K562 (cell line): ENCODE measurements around the gene PTK6. TPM values are rescaled to one million over a fixed set of nuclear protein-coding genes. Genes with fewer than 3 reads are reported as not detected.
A peak's percentile ranks its signal among the peaks of the same experiment; 100 is the strongest.

Experiments used
- CCNT2 ChIP-seq: IDR thresholded peaks from 2 replicates; pipeline ENCODE4 v1.6.1; 2011; ENCODE audit warnings: borderline replicate concordance, low read depth, mild to moderate bottlenecking, moderate library complexity, mixed read lengths, low read length; ENCODE audit not compliant: insufficient read length; ENCODE audit errors: extremely low read depth
- ETS2 ChIP-seq: IDR thresholded peaks from 2 replicates; pipeline ENCODE4 v1.6.1; 2016; ENCODE audit warnings: borderline replicate concordance, missing genetic modification characterization, mild to moderate bottlenecking, moderate library complexity, missing compliant biosample characterization; ENCODE audit not compliant: poor library complexity, severe bottlenecking
- GTF2A2 ChIP-seq: IDR thresholded peaks from 2 replicates; pipeline ENCODE4 v1.6.1; 2016; ENCODE audit warnings: mild to moderate bottlenecking, missing genetic modification characterization, missing compliant biosample characterization
- MTA2 ChIP-seq: fragments of 450-650 bp; IDR thresholded peaks from 2 replicates; pipeline ENCODE4 v1.6.1; 2016; ENCODE audit warnings: low read depth
- MTA3 ChIP-seq: fragments of 450-650 bp; formaldehyde crosslinking; IDR thresholded peaks from 2 replicates; pipeline ENCODE4 v1.6.1; 2017; ENCODE audit warnings: mild to moderate bottlenecking, borderline replicate concordance
- PHF8 ChIP-seq: fragments of 200-600 bp; sonication (generic); IDR thresholded peaks from 2 replicates; pipeline ENCODE4 v1.6.1; 2012; ENCODE audit warnings: mixed run types, mild to moderate bottlenecking, inconsistent platforms, low read length, moderate library complexity, borderline replicate concordance
- POLR2AphosphoS5 ChIP-seq: IDR thresholded peaks from 2 replicates; pipeline ENCODE4 v1.6.1; 2011; ENCODE audit warnings: mild to moderate bottlenecking, low read depth, low read length, moderate library complexity; ENCODE audit not compliant: control insufficient read depth, insufficient read depth
- POLR2H ChIP-seq: IDR thresholded peaks from 2 replicates; pipeline ENCODE4 v1.6.1; 2016; ENCODE audit warnings: missing genetic modification characterization, low read depth, mild to moderate bottlenecking, control low read depth, missing compliant biosample characterization, moderate library complexity
- RB1 ChIP-seq: fragments of 450-650 bp; IDR thresholded peaks from 2 replicates; pipeline ENCODE4 v1.6.1; 2017; ENCODE audit warnings: low read depth, mild to moderate bottlenecking
- SRSF9 ChIP-seq: fragments of 200-400 bp; formaldehyde crosslinking; IDR thresholded peaks from 2 replicates; pipeline ENCODE4 v1.6.1; 2017; ENCODE audit warnings: low read depth, low read length, borderline replicate concordance
- TCF7 ChIP-seq: sonication (generic); IDR thresholded peaks from 2 replicates; pipeline ENCODE4 v1.6.1; 2016; ENCODE audit warnings: antibody characterized with exemption, borderline replicate concordance
- ZBED1 ChIP-seq: IDR thresholded peaks from 2 replicates; pipeline ENCODE4 v1.6.1; 2014
- polyA plus RNA-seq, 8 experiments: library from polyadenylated mRNA; depleted of rRNA in 4 of 8; stranded (reverse) in 5 of 8; unstranded in 3 of 8; fragments of >200 nt; fragmentation: Nextera tagmentation in 2 of 8; fragmentation: Illumina TruSeq in 1 of 8; extraction: Ambion mirVana in 2 of 8; extraction: Trizol in 1 of 8; gene quantifications; 2 replicates each; pipeline versions ENCODE4 v1.2.1 to v1.2.3, GENCODE V29; 2011 to 2014; ENCODE audit warnings: inconsistent platforms in 1 of 8, missing spikeins in 1 of 8
- total RNA-seq, 7 experiments: library from RNA; depleted of rRNA in 6 of 7; stranded (reverse); fragments of >200 nt in 6 of 7; fragmentation: Illumina TruSeq in 2 of 7; extraction: Trizol in 2 of 7; gene quantifications; 2 replicates each; pipeline versions ENCODE4 v1.2.1 to v1.2.3, GENCODE V29; 2011 to 2021; ENCODE audit warnings: low replicate concordance in 1 of 7
- TF ChIP-seq, protein P1 (sequence below): fragments of 450-650 bp; IDR thresholded peaks from 2 replicates; pipeline ENCODE4 v1.6.1; 2017; ENCODE audit warnings: antibody characterized with exemption
- TF ChIP-seq, protein P2 (sequence below): sonication (generic); formaldehyde crosslinking; IDR thresholded peaks from 2 replicates; pipeline ENCODE4 v1.8.1; 2023; ENCODE audit warnings: mild to moderate bottlenecking, missing genetic modification reagents
- TF ChIP-seq, protein P3 (sequence below), 3 experiments: fragments of 200-800 bp in 1 of 3; fragments of 250-450 bp in 1 of 3; fragments of 450-650 bp in 1 of 3; sonication (Bioruptor Pico) in 1 of 3; sonication (Bioruptor generic) in 1 of 3; formaldehyde crosslinking in 1 of 3; IDR thresholded peaks; 2 replicates each; pipeline versions ENCODE4 v1.6.1 to v1.8.0; 2016 to 2022; ENCODE audit warnings: mild to moderate bottlenecking in 2 of 3, missing genetic modification characterization in 2 of 3, missing compliant biosample characterization in 1 of 3, moderate library complexity in 1 of 3

The PTK6 gene
- total and polyA plus RNA-seq, 9 of the 15 experiments (the other 6 are each of a cell fraction or from before 2014, with no cell fraction given): 0.07 TPM; not detected in 8

DNA sequence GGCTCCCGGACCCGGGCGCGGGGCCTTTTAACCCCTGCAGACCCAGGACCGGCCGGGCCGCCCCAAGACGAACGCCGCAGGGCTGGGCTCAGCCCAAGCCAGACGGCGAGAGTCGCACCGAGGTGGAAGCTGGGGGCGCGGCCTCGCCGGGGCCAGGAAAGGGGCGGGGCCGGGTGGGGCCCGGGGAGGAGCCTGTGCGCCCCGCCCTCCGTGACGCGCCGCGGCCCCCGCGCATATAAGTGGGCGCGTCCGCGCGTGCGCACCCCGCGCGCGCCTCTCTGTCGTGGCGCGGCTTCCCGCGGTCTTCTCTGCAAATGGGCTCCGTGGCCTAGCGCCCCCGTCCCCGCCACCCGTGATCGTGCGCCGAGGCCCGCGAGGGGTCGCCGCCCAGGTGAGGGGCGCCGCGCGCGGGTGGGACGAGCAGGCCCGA is 16.7 kb downstream of the PTK6 start, which contains the start of gene PPDPF (continued):
- TF ChIP-seq, protein P1, sequence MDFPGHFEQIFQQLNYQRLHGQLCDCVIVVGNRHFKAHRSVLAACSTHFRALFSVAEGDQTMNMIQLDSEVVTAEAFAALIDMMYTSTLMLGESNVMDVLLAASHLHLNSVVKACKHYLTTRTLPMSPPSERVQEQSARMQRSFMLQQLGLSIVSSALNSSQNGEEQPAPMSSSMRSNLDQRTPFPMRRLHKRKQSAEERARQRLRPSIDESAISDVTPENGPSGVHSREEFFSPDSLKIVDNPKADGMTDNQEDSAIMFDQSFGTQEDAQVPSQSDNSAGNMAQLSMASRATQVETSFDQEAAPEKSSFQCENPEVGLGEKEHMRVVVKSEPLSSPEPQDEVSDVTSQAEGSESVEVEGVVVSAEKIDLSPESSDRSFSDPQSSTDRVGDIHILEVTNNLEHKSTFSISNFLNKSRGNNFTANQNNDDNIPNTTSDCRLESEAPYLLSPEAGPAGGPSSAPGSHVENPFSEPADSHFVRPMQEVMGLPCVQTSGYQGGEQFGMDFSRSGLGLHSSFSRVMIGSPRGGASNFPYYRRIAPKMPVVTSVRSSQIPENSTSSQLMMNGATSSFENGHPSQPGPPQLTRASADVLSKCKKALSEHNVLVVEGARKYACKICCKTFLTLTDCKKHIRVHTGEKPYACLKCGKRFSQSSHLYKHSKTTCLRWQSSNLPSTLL: peak; percentile 97
- TF ChIP-seq RB1: peak; percentile 25; the same call in 1 of the 2 replicates
- peak; percentile 88 for TF ChIP-seq GTF2A2
- TF ChIP-seq CCNT2: peak; percentile 39
- no peak for TF ChIP-seq MTA2
- TF ChIP-seq, protein P2, sequence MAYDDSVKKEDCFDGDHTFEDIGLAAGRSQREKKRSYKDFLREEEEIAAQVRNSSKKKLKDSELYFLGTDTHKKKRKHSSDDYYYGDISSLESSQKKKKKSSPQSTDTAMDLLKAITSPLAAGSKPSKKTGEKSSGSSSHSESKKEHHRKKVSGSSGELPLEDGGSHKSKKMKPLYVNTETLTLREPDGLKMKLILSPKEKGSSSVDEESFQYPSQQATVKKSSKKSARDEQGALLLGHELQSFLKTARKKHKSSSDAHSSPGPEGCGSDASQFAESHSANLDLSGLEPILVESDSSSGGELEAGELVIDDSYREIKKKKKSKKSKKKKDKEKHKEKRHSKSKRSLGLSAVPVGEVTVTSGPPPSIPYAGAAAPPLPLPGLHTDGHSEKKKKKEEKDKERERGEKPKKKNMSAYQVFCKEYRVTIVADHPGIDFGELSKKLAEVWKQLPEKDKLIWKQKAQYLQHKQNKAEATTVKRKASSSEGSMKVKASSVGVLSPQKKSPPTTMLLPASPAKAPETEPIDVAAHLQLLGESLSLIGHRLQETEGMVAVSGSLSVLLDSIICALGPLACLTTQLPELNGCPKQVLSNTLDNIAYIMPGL: 0 out of 2 replicates have a peak, but pooled peaks have one; percentile 50
- peak; percentile 83; the same call in 1 of the 2 replicates for TF ChIP-seq PHF8
- TF ChIP-seq SRSF9: no peak
- peak; percentile 93 for TF ChIP-seq POLR2AphosphoS5
- peak; percentile 96 for TF ChIP-seq MTA3
- TF ChIP-seq, protein P3, sequence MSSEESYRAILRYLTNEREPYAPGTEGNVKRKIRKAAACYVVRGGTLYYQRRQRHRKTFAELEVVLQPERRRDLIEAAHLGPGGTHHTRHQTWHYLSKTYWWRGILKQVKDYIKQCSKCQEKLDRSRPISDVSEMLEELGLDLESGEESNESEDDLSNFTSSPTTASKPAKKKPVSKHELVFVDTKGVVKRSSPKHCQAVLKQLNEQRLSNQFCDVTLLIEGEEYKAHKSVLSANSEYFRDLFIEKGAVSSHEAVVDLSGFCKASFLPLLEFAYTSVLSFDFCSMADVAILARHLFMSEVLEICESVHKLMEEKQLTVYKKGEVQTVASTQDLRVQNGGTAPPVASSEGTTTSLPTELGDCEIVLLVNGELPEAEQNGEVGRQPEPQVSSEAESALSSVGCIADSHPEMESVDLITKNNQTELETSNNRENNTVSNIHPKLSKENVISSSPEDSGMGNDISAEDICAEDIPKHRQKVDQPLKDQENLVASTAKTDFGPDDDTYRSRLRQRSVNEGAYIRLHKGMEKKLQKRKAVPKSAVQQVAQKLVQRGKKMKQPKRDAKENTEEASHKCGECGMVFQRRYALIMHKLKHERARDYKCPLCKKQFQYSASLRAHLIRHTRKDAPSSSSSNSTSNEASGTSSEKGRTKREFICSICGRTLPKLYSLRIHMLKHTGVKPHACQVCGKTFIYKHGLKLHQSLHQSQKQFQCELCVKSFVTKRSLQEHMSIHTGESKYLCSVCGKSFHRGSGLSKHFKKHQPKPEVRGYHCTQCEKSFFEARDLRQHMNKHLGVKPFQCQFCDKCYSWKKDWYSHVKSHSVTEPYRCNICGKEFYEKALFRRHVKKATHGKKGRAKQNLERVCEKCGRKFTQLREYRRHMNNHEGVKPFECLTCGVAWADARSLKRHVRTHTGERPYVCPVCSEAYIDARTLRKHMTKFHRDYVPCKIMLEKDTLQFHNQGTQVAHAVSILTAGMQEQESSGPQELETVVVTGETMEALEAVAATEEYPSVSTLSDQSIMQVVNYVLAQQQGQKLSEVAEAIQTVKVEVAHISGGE (CRISPR knock-in tag; IDR thresholded peaks at IDR 0.05): 0 out of 6 replicates have a peak, but pooled peaks of 1 of the 3 experiments have one; percentile 7
- 0 out of 2 replicates have a peak, but pooled peaks have one; percentile 35 for TF ChIP-seq TCF7
- TF ChIP-seq ZBED1: peak; percentile 57; the same call in 1 of the 2 replicates
- no peak for TF ChIP-seq ETS2 (tag)
- peak; percentile 93 for TF ChIP-seq POLR2H (tag)
